A549 (cell line): ENCODE data around the gene CTIF. TPM values are rescaled to one million over a fixed set of nuclear protein-coding genes. Genes with fewer than 3 reads are reported as not detected.

Source experiments
- ATAC-seq, 2 experiments: fragments of 200-7000 bp in 1 of 2; fragments of >200 bp in 1 of 2; cut with Nextera tagmentation in 1 of 2; cut with Tn5 transposase in 1 of 2; 3 replicates each; pipeline versions ENCODE4 v1.8.0 to v1.9.1; 2018 to 2020; ENCODE audit warnings: mild to moderate bottlenecking in 1 of 2, moderate library complexity in 1 of 2
- CTCF ChIA-PET: fragments of 300-600 bp; sonication (Branson Sonifier 250); formaldehyde crosslinking; extraction: SDS; loops from one replicate; lab custom pipeline; 2021; ENCODE audit warnings: antibody characterized with exemption, inconsistent platforms; lab: Yijun Ruan, JAX
- POLR2A ChIA-PET: fragments of 350-600 bp; formaldehyde crosslinking; extraction: SDS; loops from one replicate; lab custom pipeline; 2021; ENCODE audit warnings: antibody characterized with exemption, inconsistent platforms; lab: Yijun Ruan, JAX
- DNase-seq, 2 experiments: peaks; one replicate each; pipeline versions ENCODE4 v3.0.0 to v3.0.0-alpha.2; 2011 to 2016; ENCODE audit warnings: low read depth in 1 of 2, low spot score in 1 of 2
- FAIRE-seq: peaks from 2 replicates; lab custom pipeline; 2011; peaks lifted over from hg19 to GRCh38; lab: Jason Lieb, UNC
- H3K27ac ChIP-seq, 2 experiments: fragments of >200 bp; sonication (Bioruptor Twin); formaldehyde crosslinking; 3 replicates each; pipeline ENCODE4 v1.5.1; 2016 to 2017
- H3K4me1 ChIP-seq: fragments of >200 bp; sonication (Bioruptor Twin); formaldehyde crosslinking; 3 replicates; pipeline ENCODE4 v1.6.1; 2016
- H3K4me2 ChIP-seq: fragments of >200 bp; sonication (Bioruptor Twin); formaldehyde crosslinking; 3 replicates; pipeline ENCODE4 v1.6.1; 2016
- H3K4me3 ChIP-seq: fragments of >200 bp; sonication (Bioruptor Twin); formaldehyde crosslinking; 3 replicates; pipeline ENCODE4 v1.5.1; 2016
- H3K9me3 ChIP-seq: fragments of >200 bp; sonication (Bioruptor Twin); formaldehyde crosslinking; 3 replicates; pipeline ENCODE4 v1.6.1; 2016
- CBX2 ChIP-seq: fragments of 200-600 bp; sonication (generic); IDR thresholded peaks from 2 replicates; pipeline ENCODE4 v1.6.1; 2016; ENCODE audit warnings: low read depth, mild to moderate bottlenecking, borderline replicate concordance
- CBX8 ChIP-seq: fragments of 200-600 bp; sonication (generic); IDR thresholded peaks from 2 replicates; pipeline ENCODE4 v1.6.1; 2016
- CHD2 ChIP-seq: fragments of 150-350 bp; IDR thresholded peaks from 2 replicates; pipeline ENCODE4 v1.6.1; 2014; ENCODE audit warnings: low read length; ENCODE audit not compliant: partially characterized antibody
- EHF ChIP-seq: fragments of 250-450 bp; sonication (Bioruptor Pico); IDR thresholded peaks from 2 replicates; pipeline ENCODE4 v1.5.0; 2020; ENCODE audit warnings: mild to moderate bottlenecking
- FOSL2 ChIP-seq, 2 experiments: fragments of 450-650 bp in 1 of 2; fragments of >200 bp in 1 of 2; sonication (Bioruptor Twin) in 1 of 2; formaldehyde crosslinking; IDR thresholded peaks; 2 replicates each; pipeline versions ENCODE4 v1.5.0 to v1.6.1; 2016 to 2020; ENCODE audit warnings: mild to moderate bottlenecking in 1 of 2, moderate library complexity in 1 of 2
- HEYL ChIP-seq: fragments of 250-450 bp; sonication (Bioruptor Pico); IDR thresholded peaks from 2 replicates; pipeline ENCODE4 v1.8.0; 2021; ENCODE audit warnings: mild to moderate bottlenecking, moderate library complexity
- HOXA7 ChIP-seq: fragments of 250-450 bp; sonication (Bioruptor Pico); IDR thresholded peaks from 2 replicates; pipeline ENCODE4 v1.5.0; 2020; ENCODE audit warnings: mild to moderate bottlenecking, moderate library complexity
- HOXB13 ChIP-seq: fragments of 250-450 bp; sonication (Bioruptor Pico); IDR thresholded peaks from 2 replicates; pipeline ENCODE4 v1.5.0; 2020; ENCODE audit warnings: low read depth, mild to moderate bottlenecking, moderate library complexity
- JUN ChIP-seq, 2 experiments: fragments of >200 bp; sonication (Bioruptor Twin); formaldehyde crosslinking; IDR thresholded peaks; 2 replicates in 1 of 2; 3 replicates in 1 of 2; pipeline ENCODE4 v1.6.1; 2016 to 2017
- JUNB ChIP-seq: fragments of >200 bp; sonication (Bioruptor Twin); formaldehyde crosslinking; IDR thresholded peaks from 2 replicates; pipeline ENCODE4 v1.6.1; 2016
- KDM5A ChIP-seq: fragments of 200-600 bp; sonication (generic); IDR thresholded peaks from 2 replicates; pipeline ENCODE4 v1.6.1; 2016; ENCODE audit warnings: antibody characterized with exemption, mild to moderate bottlenecking
- MAFK ChIP-seq: fragments of 450-650 bp; IDR thresholded peaks from 2 replicates; pipeline ENCODE4 v1.6.1; 2014; ENCODE audit not compliant: partially characterized antibody
- MYC ChIP-seq: IDR thresholded peaks from 2 replicates; pipeline ENCODE4 v1.6.1; 2012; ENCODE audit warnings: mild to moderate bottlenecking, inconsistent platforms, low read length, improper control_type of control experiment, borderline replicate concordance
- NR3C1 ChIP-seq: fragments of >200 bp; sonication (Bioruptor Twin); formaldehyde crosslinking; IDR thresholded peaks from 3 replicates; pipeline ENCODE4 v1.6.1; 2017
- RAD21 ChIP-seq, 2 experiments: fragments of >200 bp in 1 of 2; sonication (Bioruptor Twin) in 1 of 2; formaldehyde crosslinking in 1 of 2; IDR thresholded peaks in 1 of 2; conservative IDR thresholded peaks in 1 of 2; 2 replicates in 1 of 2; 3 replicates in 1 of 2; pipeline ENCODE4 v1.6.1; 2012 to 2018; ENCODE audit warnings: inconsistent platforms in 1 of 2
- RARB ChIP-seq: fragments of 250-450 bp; sonication (Bioruptor Pico); IDR thresholded peaks from 2 replicates; pipeline ENCODE4 v1.8.0; 2021; ENCODE audit warnings: mild to moderate bottlenecking, moderate library complexity
- RFX5 ChIP-seq: fragments of 450-650 bp; IDR thresholded peaks from 2 replicates; pipeline ENCODE4 v1.7.1; 2014; ENCODE audit warnings: antibody characterized with exemption, mild to moderate bottlenecking, moderate library complexity
- TFCP2L1 ChIP-seq: fragments of 250-450 bp; sonication (Bioruptor Pico); IDR thresholded peaks from 2 replicates; pipeline ENCODE4 v1.5.0; 2021; ENCODE audit warnings: mild to moderate bottlenecking
- ZC3H11A ChIP-seq: fragments of 450-650 bp; IDR thresholded peaks from 2 replicates; pipeline ENCODE4 v1.6.1; 2014; ENCODE audit warnings: antibody characterized with exemption, mild to moderate bottlenecking
- ZFP36 ChIP-seq: fragments of 450-650 bp; IDR thresholded peaks from 2 replicates; pipeline ENCODE4 v1.6.1; 2014; ENCODE audit warnings: borderline replicate concordance; ENCODE audit not compliant: partially characterized antibody
- ZNF302 ChIP-seq: fragments of 250-450 bp; sonication (Bioruptor Pico); IDR thresholded peaks from 2 replicates; pipeline ENCODE4 v1.9.0; 2021; ENCODE audit warnings: inconsistent platforms, mild to moderate bottlenecking, moderate library complexity
- WGBS: methylation state at CpG from one replicate; pipeline ENCODE4 v1.1.6; 2017; ENCODE audit errors: missing lambda C conversion rate; 5-methylcytosine and 5-hydroxymethylcytosine counted together
- polyA plus RNA-seq, 4 experiments: library from polyadenylated mRNA; depleted of rRNA in 3 of 4; stranded (reverse); fragments of >200 nt; fragmentation: RNase III in 1 of 4; extraction: RNeasy Plus Mini Kit Qiagen cat#74134 plus additional on column Dnase treatment in 1 of 4; gene quantifications; 2 replicates in 3 of 4; 3 replicates in 1 of 4; pipeline ENCODE4 v1.2.3, GENCODE V29; 2011 to 2017
- TF ChIP-seq, protein P1 (sequence below): IDR thresholded peaks from 2 replicates; pipeline ENCODE4 v1.6.1; 2012
- TF ChIP-seq, protein P2 (sequence below): fragments of 450-650 bp; IDR thresholded peaks from 2 replicates; pipeline ENCODE4 v1.6.1; 2014; ENCODE audit warnings: antibody characterized with exemption
- TF ChIP-seq, protein P3 (sequence below): fragments of 250-450 bp; sonication (Bioruptor Pico); IDR thresholded peaks from 2 replicates; pipeline ENCODE4 v1.5.0; 2020; ENCODE audit warnings: low read depth, mild to moderate bottlenecking, moderate library complexity
- TF ChIP-seq, protein P4 (sequence below): fragments of >200 bp; sonication (Bioruptor Twin); formaldehyde crosslinking; IDR thresholded peaks from 2 replicates; pipeline ENCODE4 v1.6.1; 2016
- TF ChIP-seq, protein P5 (sequence below): fragments of >200 bp; sonication (Bioruptor Twin); formaldehyde crosslinking; IDR thresholded peaks from 3 replicates; pipeline ENCODE4 v1.5.1; 2016

The CTIF gene
- polyA plus RNA-seq, 2 of the 4 experiments (the other 2 are of a cell fraction) = 17.0 to 24.7 TPM

DNA sequence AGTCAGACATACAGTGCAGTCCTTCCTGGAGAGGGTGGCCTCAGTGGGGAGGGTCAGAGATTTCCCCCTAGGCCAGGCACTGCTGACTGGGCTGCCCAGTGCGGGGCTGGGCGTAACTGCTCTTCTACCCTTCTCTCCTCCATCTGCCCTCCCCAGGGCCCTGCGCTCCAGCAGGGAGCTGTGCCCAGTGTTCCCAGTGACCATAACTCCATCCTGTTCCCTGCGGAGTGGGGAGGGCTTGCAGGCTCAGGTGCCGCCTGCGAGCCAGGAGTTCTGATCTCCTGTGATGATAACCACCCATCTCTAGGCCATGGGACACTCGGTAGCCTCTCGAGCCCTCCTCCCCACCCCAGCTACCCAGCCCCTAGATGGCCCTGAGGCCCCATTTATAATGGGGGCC is 304.3 kb downstream of the CTIF start (continued):
- TF ChIP-seq CBX2 = no peak
- TF ChIP-seq NR3C1 = no peak
- no peak for TF ChIP-seq CHD2

DNA sequence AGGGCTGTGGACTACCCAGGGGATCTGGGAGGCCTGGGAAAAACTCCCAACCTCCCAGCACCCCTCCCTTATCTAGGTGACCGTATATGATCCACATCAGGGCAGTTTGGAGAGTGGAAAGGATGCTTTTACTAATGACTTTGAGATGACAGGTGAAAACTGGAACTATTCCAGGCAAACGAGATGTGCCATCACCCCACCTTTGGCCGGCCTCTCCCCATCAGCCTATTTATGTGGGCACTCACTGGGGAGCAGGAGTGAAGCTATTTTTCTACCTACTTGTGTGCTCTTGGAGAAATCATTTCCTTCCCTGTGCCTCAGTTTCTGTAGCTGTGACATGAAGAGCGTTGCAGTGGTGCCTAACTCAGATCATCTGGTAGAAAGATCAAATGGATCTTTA is 304.8 kb downstream of the CTIF start:
- H3K4me2 ChIP-seq = no peak overlapping the region
- POLR2A ChIA-PET = no interaction called here
- no peak for ATAC-seq
- H3K4me3 ChIP-seq = no peak overlapping the region
- peaks cover 51% of the 10 kb centered on the region for H3K4me1 ChIP-seq
- no peak for DNase-seq
- no peak for FAIRE-seq
- no peaks in the 10 kb centered on the region for H3K9me3 ChIP-seq
- CTCF ChIA-PET = no interaction called here
- no peak overlapping the region; a peak in 1 of 6 replicates for H3K27ac ChIP-seq
- 87% methylated on average over 4 of the region's 4 CpGs for WGBS
- TF ChIP-seq, protein P1, sequence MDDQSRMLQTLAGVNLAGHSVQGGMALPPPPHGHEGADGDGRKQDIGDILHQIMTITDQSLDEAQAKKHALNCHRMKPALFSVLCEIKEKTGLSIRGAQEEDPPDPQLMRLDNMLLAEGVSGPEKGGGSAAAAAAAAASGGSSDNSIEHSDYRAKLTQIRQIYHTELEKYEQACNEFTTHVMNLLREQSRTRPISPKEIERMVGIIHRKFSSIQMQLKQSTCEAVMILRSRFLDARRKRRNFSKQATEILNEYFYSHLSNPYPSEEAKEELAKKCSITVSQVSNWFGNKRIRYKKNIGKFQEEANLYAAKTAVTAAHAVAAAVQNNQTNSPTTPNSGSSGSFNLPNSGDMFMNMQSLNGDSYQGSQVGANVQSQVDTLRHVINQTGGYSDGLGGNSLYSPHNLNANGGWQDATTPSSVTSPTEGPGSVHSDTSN = no peak
- TF ChIP-seq, protein P2, sequence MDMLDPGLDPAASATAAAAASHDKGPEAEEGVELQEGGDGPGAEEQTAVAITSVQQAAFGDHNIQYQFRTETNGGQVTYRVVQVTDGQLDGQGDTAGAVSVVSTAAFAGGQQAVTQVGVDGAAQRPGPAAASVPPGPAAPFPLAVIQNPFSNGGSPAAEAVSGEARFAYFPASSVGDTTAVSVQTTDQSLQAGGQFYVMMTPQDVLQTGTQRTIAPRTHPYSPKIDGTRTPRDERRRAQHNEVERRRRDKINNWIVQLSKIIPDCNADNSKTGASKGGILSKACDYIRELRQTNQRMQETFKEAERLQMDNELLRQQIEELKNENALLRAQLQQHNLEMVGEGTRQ = no peak
- TF ChIP-seq ZNF302 (CRISPR knock-in tag) (no peak), TFCP2L1 (no peak), FOSL2 (IDR thresholded peaks at IDR 0.05) (no peak), FOSL2 (CRISPR knock-in tag; IDR thresholded peaks at IDR 0.05) (no peak), HEYL (no peak), RARB (CRISPR knock-in tag) (no peak), EHF (no peak), KDM5A (no peak), RAD21 (conservative IDR thresholded peaks at IDR 0.05 in 1 of 2, IDR thresholded peaks at IDR 0.05 in 1 of 2) (no peak), CBX2 (no peak), JUN (IDR thresholded peaks at IDR 0.05) (no peak), MAFK (no peak)
- TF ChIP-seq, protein P3, sequence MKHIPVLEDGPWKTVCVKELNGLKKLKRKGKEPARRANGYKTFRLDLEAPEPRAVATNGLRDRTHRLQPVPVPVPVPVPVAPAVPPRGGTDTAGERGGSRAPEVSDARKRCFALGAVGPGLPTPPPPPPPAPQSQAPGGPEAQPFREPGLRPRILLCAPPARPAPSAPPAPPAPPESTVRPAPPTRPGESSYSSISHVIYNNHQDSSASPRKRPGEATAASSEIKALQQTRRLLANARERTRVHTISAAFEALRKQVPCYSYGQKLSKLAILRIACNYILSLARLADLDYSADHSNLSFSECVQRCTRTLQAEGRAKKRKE (CRISPR knock-in tag) = no peak

DNA sequence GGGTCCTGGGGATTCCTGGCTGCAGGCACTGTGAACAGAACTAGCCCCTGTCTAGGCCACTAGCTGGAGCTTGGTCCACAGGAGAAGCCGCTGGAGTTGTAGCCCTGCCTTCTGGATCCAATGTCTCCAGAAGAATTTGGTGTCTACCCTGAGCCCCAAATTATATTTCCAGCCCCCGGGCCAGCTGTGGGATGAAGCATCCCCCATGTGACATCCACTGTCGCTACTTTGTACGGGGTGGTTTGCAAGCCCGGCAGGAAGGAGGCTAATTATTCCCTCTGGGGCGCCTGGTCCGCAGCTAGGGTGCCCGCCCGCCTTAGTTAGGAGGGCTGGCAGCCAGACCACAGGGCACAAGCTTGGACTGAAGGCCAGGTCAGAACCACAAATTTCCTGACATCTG is 305.4 kb downstream of the CTIF start:
- no peak overlapping the region for H3K27ac ChIP-seq
- TF ChIP-seq ZFP36 (no peak), TFCP2L1 (no peak), RFX5 (no peak), HOXA7 (CRISPR knock-in tag) (no peak), MYC (no peak), CBX8 (no peak), JUN (IDR thresholded peaks at IDR 0.05) (no peak), JUNB (no peak), MAFK (no peak), ZC3H11A (no peak), CHD2 (no peak), HOXB13 (CRISPR knock-in tag) (no peak), FOSL2 (IDR thresholded peaks at IDR 0.05) (no peak), FOSL2 (CRISPR knock-in tag; IDR thresholded peaks at IDR 0.05) (no peak)
- TF ChIP-seq, protein P2 = no peak
- TF ChIP-seq, protein P4, sequence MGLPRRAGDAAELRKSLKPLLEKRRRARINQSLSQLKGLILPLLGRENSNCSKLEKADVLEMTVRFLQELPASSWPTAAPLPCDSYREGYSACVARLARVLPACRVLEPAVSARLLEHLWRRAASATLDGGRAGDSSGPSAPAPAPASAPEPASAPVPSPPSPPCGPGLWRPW = no peak
- TF ChIP-seq, protein P5, sequence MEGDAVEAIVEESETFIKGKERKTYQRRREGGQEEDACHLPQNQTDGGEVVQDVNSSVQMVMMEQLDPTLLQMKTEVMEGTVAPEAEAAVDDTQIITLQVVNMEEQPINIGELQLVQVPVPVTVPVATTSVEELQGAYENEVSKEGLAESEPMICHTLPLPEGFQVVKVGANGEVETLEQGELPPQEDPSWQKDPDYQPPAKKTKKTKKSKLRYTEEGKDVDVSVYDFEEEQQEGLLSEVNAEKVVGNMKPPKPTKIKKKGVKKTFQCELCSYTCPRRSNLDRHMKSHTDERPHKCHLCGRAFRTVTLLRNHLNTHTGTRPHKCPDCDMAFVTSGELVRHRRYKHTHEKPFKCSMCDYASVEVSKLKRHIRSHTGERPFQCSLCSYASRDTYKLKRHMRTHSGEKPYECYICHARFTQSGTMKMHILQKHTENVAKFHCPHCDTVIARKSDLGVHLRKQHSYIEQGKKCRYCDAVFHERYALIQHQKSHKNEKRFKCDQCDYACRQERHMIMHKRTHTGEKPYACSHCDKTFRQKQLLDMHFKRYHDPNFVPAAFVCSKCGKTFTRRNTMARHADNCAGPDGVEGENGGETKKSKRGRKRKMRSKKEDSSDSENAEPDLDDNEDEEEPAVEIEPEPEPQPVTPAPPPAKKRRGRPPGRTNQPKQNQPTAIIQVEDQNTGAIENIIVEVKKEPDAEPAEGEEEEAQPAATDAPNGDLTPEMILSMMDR = no peak
- TF ChIP-seq, protein P1 = no peak
- no peaks in the 10 kb centered on the region for H3K9me3 ChIP-seq
- DNase-seq (no peak), ATAC-seq (no peak), FAIRE-seq (no peak)
- WGBS = 90% methylated on average over 2 of the region's 9 CpGs
- CTCF ChIA-PET = no interaction called here
- H3K4me1 ChIP-seq = peaks cover 49% of the 10 kb centered on the region
- H3K4me3 ChIP-seq = no peak overlapping the region
- no peak overlapping the region for H3K4me2 ChIP-seq
- POLR2A ChIA-PET = no interaction called here
